ENCODE measurements around the gene PRM2. TPM values are rescaled to one million over a fixed set of nuclear protein-coding genes. Genes with fewer than 3 reads are reported as not detected.

PRM2 gene
- total and polyA plus RNA-seq, 2 of the 8 experiments (the other 6 are each of a cell fraction or from before 2014, with no cell fraction given): not detected

GRCh38 chr16:11232302-11232851, 43.9 kb downstream of the PRM2 start (continued):
- TF ChIP-seq POU5F1 (IDR thresholded peaks at IDR 0.05; ENCODE audit: low read depth, low read length): no peak
- no peak for TF ChIP-seq POLR2AphosphoS5 (IDR thresholded peaks at IDR 0.05; ENCODE audit: low read depth, low read length)

Measured in H1 (cell line).